KBM-7 (cell line): ENCODE data around the gene CHD3.
"Not testable (repeated sequence)": the region's sequence is repeated elsewhere in the genome, so short reads cannot be mapped to it uniquely, and the experiment has no call there.

ENCODE experiments used
- DNase-seq: peaks from one replicate; pipeline ENCODE4 v3.0.0-alpha.2; 2015
- in situ Hi-C: fragments of 300-500 bp; cut with MboI; formaldehyde crosslinking; loops from 2 replicates; pipeline ENCODE4 v1.14.3; 2020; ENCODE audit warnings: low sequenced_read_pairs, low pct_unique_long_range_greater_than_20kb, mixed read lengths

CHD3 gene

GRCh38 chr17:7922845-7923628 lies 34.4 kb downstream of the CHD3 start:
- no peak for DNase-seq
- in situ Hi-C loops = no loop called here

GRCh38 chr17:7927596-7927995 lies 39.0 kb downstream of the CHD3 start:
- DNase-seq = no peak
- in situ Hi-C loops = no loop called here

- in situ Hi-C loops = no loop called here
- DNase-seq = no peak
These were observed 40.8 kb downstream of the CHD3 start, which contains the start of gene KCNAB3 for GRCh38 chr17:7929158-7930023. Gene KCNAB3 (minus strand): TSS chr17:7929856. CDS start chr17:7929435, 421 bp downstream.

GRCh38 chr17:7930841-7931631 lies 42.4 kb downstream of the CHD3 start:
- in situ Hi-C loops = no loop called here
- DNase-seq = no peak

- in situ Hi-C loops = no loop called here
- DNase-seq = peak; percentile 99
These were observed 43.3 kb downstream of the CHD3 start, which contains the start of the genes CNTROB and TRAPPC1 for GRCh38 chr17:7931709-7932482. Gene CNTROB (plus strand): TSS chr17:7932206. CDS start chr17:7933080, 874 bp downstream. Gene TRAPPC1 (minus strand): TSS chr17:7931946. CDS start chr17:7931829, 117 bp downstream.

GRCh38 chr17:7932483-7932891 lies 43.9 kb downstream of the CHD3 start:
- DNase-seq = no peak
- in situ Hi-C loops = no loop called here

- in situ Hi-C loops = no loop called here
- DNase-seq = peak; percentile 65
These were observed 44.4 kb downstream of the CHD3 start for GRCh38 chr17:7932949-7933348.

GRCh38 chr17:7935859-7936258 lies 47.3 kb downstream of the CHD3 start:
- in situ Hi-C loops = no loop called here
- no peak for DNase-seq

GRCh38 chr17:7940034-7940433 lies 51.4 kb downstream of the CHD3 start:
- in situ Hi-C loops = no loop called here
- no peak for DNase-seq

GRCh38 chr17:7940743-7941142 lies 52.2 kb downstream of the CHD3 start:
- DNase-seq = no peak
- in situ Hi-C loops = no loop called here

GRCh38 chr17:7943291-7943690 lies 54.7 kb downstream of the CHD3 start:
- DNase-seq = no peak
- in situ Hi-C loops = no loop called here

GRCh38 chr17:7944326-7944725 lies 55.7 kb downstream of the CHD3 start:
- in situ Hi-C loops = no loop called here
- DNase-seq = no peak

- DNase-seq = no peak
- in situ Hi-C loops = no loop called here
These were observed 57.1 kb downstream of the CHD3 start for GRCh38 chr17:7945651-7946050.

- no peak for DNase-seq
- in situ Hi-C loops = no loop called here
These were observed 57.9 kb downstream of the CHD3 start for GRCh38 chr17:7946441-7946840.

GRCh38 chr17:7947651-7948050 lies 59.1 kb downstream of the CHD3 start:
- no peak for DNase-seq
- in situ Hi-C loops = no loop called here

- in situ Hi-C loops = no loop called here
- no peak for DNase-seq
These were observed 62.0 kb downstream of the CHD3 start for GRCh38 chr17:7950578-7950977.

- in situ Hi-C loops = no loop called here
- no peak for DNase-seq
These were observed 62.7 kb downstream of the CHD3 start for GRCh38 chr17:7951143-7951792.

- DNase-seq, in situ Hi-C loops: not testable (repeated sequence)
These were observed 64.7 kb downstream of the CHD3 start for GRCh38 chr17:7953266-7953665.
